Glutamatergic neuron (in vitro differentiated cells): ENCODE data around the gene SPIRE2. TPM values are rescaled to one million over a fixed set of nuclear protein-coding genes. Genes with fewer than 3 reads are reported as not detected.

Experiments
- DNase-seq: peaks from one replicate; pipeline ENCODE4 v3.0.0; 2022
- H3K27ac Mint-ChIP-seq: one replicate; pipeline ENCODE4 v1.8.0; 2020; ENCODE audit warnings: mild to moderate bottlenecking, mixed read lengths, inconsistent platforms; ENCODE audit not compliant: unreplicated experiment
- H3K27me3 Mint-ChIP-seq: one replicate; pipeline ENCODE4 v1.8.0; 2020; ENCODE audit warnings: mild to moderate bottlenecking, moderate library complexity, mixed read lengths, inconsistent platforms; ENCODE audit not compliant: unreplicated experiment
- H3K36me3 Mint-ChIP-seq: one replicate; pipeline ENCODE4 v1.8.0; 2020; ENCODE audit warnings: mild to moderate bottlenecking, mixed read lengths, inconsistent platforms; ENCODE audit not compliant: unreplicated experiment
- H3K4me1 Mint-ChIP-seq: one replicate; pipeline ENCODE4 v1.8.0; 2020; ENCODE audit warnings: mild to moderate bottlenecking, low read depth, mixed read lengths, inconsistent platforms; ENCODE audit not compliant: unreplicated experiment
- H3K4me3 Mint-ChIP-seq: one replicate; pipeline ENCODE4 v1.8.0; 2020; ENCODE audit warnings: mild to moderate bottlenecking, mixed read lengths, inconsistent platforms; ENCODE audit not compliant: unreplicated experiment
- H3K9me3 Mint-ChIP-seq: one replicate; pipeline ENCODE4 v1.8.0; 2020; ENCODE audit warnings: mild to moderate bottlenecking, moderate library complexity, mixed read lengths, inconsistent platforms; ENCODE audit not compliant: unreplicated experiment
- total RNA-seq: library from RNA; stranded (reverse); fragmentation: NEBNext Ultra II Directional; extraction: Animal tissue kit (Norgen Biotek cat#: 25700); gene quantifications from one replicate; pipeline ENCODE4 v1.2.1, GENCODE V29; 2021; ENCODE audit not compliant: unreplicated experiment
- TF ChIP-seq, protein P1 (sequence below): fragments of 200-600 bp; sonication (generic); IDR thresholded peaks from one replicate; pipeline ENCODE4 v1.5.0; 2021; ENCODE audit not compliant: partially characterized antibody, unreplicated experiment

The SPIRE2 gene
- total RNA-seq, 1 donor from 2014 or later, result 39.2 TPM

DNA sequence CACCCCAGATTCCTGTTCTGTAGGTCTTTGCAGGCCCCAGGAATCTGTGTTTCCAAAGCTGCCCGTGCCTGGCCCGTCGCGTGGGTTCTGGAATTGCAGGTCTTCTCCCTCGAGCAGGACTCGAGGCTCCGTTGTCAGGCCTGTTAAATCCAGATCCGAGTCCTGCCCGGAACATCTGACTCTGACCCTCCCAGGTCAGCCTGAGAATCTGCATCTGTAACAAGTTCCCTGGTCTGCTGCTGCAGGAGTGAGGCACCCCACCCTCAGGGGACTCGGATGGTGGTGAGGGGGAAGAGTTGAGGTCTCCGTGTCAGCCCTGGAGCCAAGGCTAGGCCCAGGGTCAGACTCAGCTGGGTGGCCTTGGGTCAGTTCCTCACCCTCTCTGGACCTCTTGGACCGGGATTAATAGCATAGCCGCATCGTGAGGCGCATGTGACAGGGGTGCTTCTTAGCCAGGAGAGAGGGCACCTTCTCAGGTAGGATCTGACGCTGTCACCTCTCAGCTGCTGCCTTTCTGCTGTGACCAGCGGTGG is 8.8 kb downstream of the SPIRE2 start:
- peaks cover 8% of the 10 kb centered on the region for H3K4me1 Mint-ChIP-seq
- peaks cover 4% of the 10 kb centered on the region for H3K9me3 Mint-ChIP-seq
- no peak overlapping the region for H3K4me3 Mint-ChIP-seq
- TF ChIP-seq, protein P1, sequence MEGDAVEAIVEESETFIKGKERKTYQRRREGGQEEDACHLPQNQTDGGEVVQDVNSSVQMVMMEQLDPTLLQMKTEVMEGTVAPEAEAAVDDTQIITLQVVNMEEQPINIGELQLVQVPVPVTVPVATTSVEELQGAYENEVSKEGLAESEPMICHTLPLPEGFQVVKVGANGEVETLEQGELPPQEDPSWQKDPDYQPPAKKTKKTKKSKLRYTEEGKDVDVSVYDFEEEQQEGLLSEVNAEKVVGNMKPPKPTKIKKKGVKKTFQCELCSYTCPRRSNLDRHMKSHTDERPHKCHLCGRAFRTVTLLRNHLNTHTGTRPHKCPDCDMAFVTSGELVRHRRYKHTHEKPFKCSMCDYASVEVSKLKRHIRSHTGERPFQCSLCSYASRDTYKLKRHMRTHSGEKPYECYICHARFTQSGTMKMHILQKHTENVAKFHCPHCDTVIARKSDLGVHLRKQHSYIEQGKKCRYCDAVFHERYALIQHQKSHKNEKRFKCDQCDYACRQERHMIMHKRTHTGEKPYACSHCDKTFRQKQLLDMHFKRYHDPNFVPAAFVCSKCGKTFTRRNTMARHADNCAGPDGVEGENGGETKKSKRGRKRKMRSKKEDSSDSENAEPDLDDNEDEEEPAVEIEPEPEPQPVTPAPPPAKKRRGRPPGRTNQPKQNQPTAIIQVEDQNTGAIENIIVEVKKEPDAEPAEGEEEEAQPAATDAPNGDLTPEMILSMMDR, result no peak
- peaks cover 13% of the 10 kb centered on the region for H3K36me3 Mint-ChIP-seq
- H3K27ac Mint-ChIP-seq, result no peak overlapping the region
- DNase-seq, result no peak
- peaks cover 12% of the 10 kb centered on the region for H3K27me3 Mint-ChIP-seq

DNA sequence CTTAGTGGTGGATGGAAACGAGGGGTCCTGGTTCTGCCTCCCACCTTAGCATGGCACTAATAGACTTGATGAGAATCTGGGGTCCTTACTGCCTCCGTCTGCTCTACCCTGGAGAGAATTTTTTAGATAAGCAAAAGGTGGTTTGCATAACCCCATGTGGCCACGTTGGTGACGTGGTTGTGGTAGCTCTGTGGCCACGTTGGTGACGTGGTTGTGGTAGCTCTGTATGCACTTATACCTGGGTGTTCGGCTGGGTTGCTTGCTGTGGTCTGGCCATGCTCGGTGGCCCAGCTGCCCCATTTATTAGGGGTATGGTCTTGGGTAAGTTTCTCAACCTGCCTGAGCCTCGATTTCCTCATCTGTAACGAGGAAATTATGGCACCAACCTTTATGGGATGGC is 13.0 kb downstream of the SPIRE2 start:
- no peak overlapping the region for H3K27ac Mint-ChIP-seq

DNA sequence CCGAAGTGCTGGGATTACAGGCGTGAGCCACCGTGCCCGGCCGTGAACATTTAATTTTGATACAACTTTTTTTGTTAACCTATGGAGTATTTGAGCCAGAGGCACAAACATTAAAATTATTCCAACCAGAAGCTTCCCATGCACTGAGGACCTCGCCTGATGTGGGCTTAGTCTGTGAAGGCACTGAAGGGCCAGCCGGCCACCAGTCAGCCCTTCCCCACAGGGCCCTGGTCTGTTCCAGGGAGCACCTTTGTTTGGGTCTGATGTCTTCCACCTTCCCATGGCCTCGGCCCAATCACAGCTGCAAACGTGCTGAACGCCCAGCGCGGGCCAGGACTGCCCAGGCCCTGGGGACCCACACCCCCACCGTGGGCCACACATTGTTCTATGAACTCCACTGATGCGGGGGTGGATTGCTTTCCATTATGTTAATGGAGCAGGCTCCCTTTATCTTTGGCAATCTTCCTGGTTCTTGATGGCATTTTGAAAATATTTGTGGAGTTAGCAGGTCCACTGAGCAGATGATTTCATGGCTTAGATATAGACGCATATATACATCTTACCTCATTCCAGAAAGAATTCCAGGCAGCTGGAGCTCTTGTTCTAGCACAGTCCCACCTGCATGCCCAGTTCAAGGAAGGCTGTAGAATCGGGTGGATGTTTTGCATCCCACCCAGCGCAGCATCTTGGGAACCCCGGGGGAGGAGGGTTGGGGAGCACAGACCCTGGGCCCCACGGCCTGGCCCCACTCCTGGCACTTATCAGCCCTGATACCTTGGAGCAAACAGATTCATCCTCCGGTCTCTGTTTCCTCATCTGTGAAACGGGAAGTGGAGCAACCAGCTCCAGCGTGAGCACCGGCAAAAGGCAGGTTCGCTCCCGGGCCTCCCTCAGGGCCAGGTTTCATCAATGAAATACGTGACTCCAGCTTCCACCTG is 14.5 kb downstream of the SPIRE2 start:
- peaks cover 2% of the 10 kb centered on the region for H3K27me3 Mint-ChIP-seq
- TF ChIP-seq, protein P1, result no peak
- no peak overlapping the region for H3K27ac Mint-ChIP-seq
- H3K4me1 Mint-ChIP-seq, result peaks cover 8% of the 10 kb centered on the region
- H3K36me3 Mint-ChIP-seq, result no peaks in the 10 kb centered on the region
- peaks cover 2% of the 10 kb centered on the region for H3K9me3 Mint-ChIP-seq
- H3K4me3 Mint-ChIP-seq, result no peak overlapping the region
- DNase-seq, result no peak

More for the DNA sequence above, 13.0 kb downstream of the SPIRE2 start:
- TF ChIP-seq, protein P1, result no peak
- H3K36me3 Mint-ChIP-seq, result no peaks in the 10 kb centered on the region
- H3K4me1 Mint-ChIP-seq, result peaks cover 4% of the 10 kb centered on the region
- no peaks in the 10 kb centered on the region for H3K27me3 Mint-ChIP-seq
- no peak for DNase-seq
- no peak overlapping the region for H3K4me3 Mint-ChIP-seq
- H3K9me3 Mint-ChIP-seq, result peaks cover 2% of the 10 kb centered on the region

DNA sequence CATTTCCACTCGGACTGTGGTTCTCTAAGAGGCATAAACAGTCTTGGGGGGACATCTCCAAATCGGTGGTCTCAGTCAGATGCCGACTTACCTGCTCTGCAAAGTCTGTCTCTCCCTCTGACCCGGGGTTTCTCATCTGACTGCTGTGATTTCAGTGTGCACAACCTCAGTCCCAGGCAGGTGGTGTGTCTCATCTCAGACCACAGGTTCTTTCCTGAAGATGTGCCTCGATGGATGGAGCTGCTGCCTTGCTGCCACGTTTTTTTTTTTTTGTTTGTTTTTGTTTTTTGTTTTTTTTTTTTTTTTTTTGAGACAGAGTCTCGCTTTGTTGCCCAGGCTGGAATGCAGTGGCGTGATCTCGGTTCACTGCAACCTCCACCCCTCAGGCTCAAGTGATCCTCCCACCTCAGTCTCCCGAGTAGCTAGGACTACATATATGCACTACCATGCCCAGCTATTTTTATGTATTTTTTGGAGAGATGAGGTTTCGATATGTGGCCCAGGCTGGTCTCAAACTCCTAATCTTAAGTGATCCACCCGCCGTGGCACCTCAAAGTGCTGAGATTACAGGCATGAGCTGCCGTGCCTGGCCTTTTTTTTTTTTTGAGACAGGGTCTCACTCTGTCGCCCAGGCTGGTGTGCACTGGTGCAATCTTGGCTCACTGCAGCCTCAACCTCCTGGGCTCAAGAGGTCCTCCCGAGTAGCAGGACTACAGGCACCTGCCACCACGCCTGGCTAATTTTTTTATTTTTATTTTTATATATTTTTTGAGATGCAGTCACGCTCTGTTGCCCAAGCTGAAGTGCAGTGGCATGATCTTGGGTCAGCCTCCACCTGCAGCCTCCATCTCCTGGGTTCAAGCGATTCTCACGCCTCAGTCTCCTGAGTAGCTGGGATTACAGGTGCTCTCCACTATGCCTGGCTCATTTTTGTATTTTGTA is 15.4 kb downstream of the SPIRE2 start:
- TF ChIP-seq, protein P1, result no peak
- Mint-ChIP-seq H3K4me3 (no peak overlapping the region), H3K27ac (no peak overlapping the region), H3K4me1 (peaks cover 12% of the 10 kb centered on the region), H3K27me3 (peaks cover 2% of the 10 kb centered on the region), H3K9me3 (peaks cover 2% of the 10 kb centered on the region), H3K36me3 (no peaks in the 10 kb centered on the region)
- no peak for DNase-seq
